Pancreas (tissue), 10 donors: ENCODE measurements around the gene ZNF718. TPM values are rescaled to one million over a fixed set of nuclear protein-coding genes. Genes with fewer than 3 reads are reported as not detected.

ENCODE experiments used
- ATAC-seq, 4 donors: fragments of 200-7000 bp; cut with Tn5 transposase; one replicate each; pipeline versions ENCODE4 v1.8.0 to v1.9.1; 2020; ENCODE audit warnings: mild to moderate bottlenecking in 4 of 4, moderate library complexity in 4 of 4
- DNase-seq, 6 donors: peaks; one replicate each; pipeline ENCODE4 v3.0.0-alpha.2; 2020
- FAIRE-seq: peaks from 2 replicates; lab custom pipeline; 2012; peaks lifted over from hg19 to GRCh38; lab: Jason Lieb, UNC
- H3K27ac ChIP-seq, 4 donors: fragments of 200-600 bp; sonication (generic); 1 replicate in 3 of 4; 2 replicates in 1 of 4; pipeline versions ENCODE4 v1.5.0 to v1.8.0; 2020
- H3K27me3 ChIP-seq, 4 donors: fragments of 200-600 bp; one replicate each; pipeline ENCODE4 v1.8.0; 2021
- H3K36me3 ChIP-seq, 3 donors: fragments of 200-600 bp; sonication (generic) in 1 of 3; one replicate each; pipeline versions ENCODE4 v1.5.0 to v1.8.0; 2020 to 2021
- H3K4me1 ChIP-seq, 3 donors: fragments of 200-600 bp; one replicate each; pipeline ENCODE4 v1.8.0; 2021
- H3K4me3 ChIP-seq, 4 donors: fragments of 200-600 bp; sonication (generic) in 2 of 4; one replicate each; pipeline versions ENCODE4 v1.5.0 to v1.8.0; 2020 to 2021
- H3K9me3 ChIP-seq, 4 donors: fragments of 200-600 bp; one replicate each; pipeline ENCODE4 v1.8.0; 2021
- WGBS, 2 donors: extraction: QIAGEN DNeasy Blood & Tissue Kit; methylation state at CpG; one replicate each; pipeline ENCODE4 v1.1.7; 2013; 5-methylcytosine and 5-hydroxymethylcytosine counted together
- intact Hi-C, 3 donors: fragments of 100-400 bp; cut with DNase I; formaldehyde crosslinking; loops; one replicate each; pipeline versions ENCODE4 v1.11.1 to v1.14.2; 2022
- polyA plus RNA-seq, 2 donors: library from polyadenylated mRNA; stranded (reverse); fragments of 200-250 nt; gene quantifications; one replicate each; pipeline ENCODE4 v1.2.3, GENCODE V29; 2013
- total RNA-seq, 6 donors: library from RNA; stranded (reverse); fragmentation: NEBNext Ultra II Directional in 4 of 6; extraction: Animal tissue kit (Norgen Biotek cat#: 25700) in 4 of 6; gene quantifications; one replicate each; pipeline versions ENCODE4 v1.2.1 to v1.2.4, GENCODE V29; 2021 to 2023
- TF ChIP-seq, protein P1 (sequence below), 4 donors: fragments of 200-600 bp; sonication (generic) in 3 of 4; IDR thresholded peaks; one replicate each; pipeline versions ENCODE4 v1.5.0 to v1.8.0; 2021; ENCODE audit warnings: antibody characterized with exemption in 4 of 4
- donor health status: healthy with polysubstance abuse.
- donor health status: DM: no; HTN: no; CAD: no; lungs with moderate emphysema.
- donor health status: DM: no; HTN: no; CAD: no.
- donor health status: control.
- donor health status: control.
- donor health status: Bipolar disorder and iron deficiency.
- donor health status: DM: yes; HTN: yes; CAD: no.
- donor health status: DM: no; HTN: no; CAD: no.
- donor health status: DM: no; HTN: no; CAD: no.
- donor health status: DM: yes; HTN: yes; CAD: no.

Gene ZNF718
- total and polyA plus RNA-seq, 8 donors: 1.2 to 5.8 (median 2.1) TPM

- no peak for ATAC-seq
- Histone ChIP-seq H3K4me3 (peak overlapping the region in 3 of 4 donors; percentile 7 to 45 (median 34)), H3K27ac (no peak overlapping the region), H3K9me3 (no peaks in the 10 kb centered on the region), H3K27me3 (peaks cover 0 to 15% (median 0%) of the 10 kb centered on the region in 4 donors), H3K36me3 (no peaks in the 10 kb centered on the region), H3K4me1 (no peaks in the 10 kb centered on the region)
- no peak for DNase-seq
- intact Hi-C loops: no loop called here
- TF ChIP-seq, protein P1, sequence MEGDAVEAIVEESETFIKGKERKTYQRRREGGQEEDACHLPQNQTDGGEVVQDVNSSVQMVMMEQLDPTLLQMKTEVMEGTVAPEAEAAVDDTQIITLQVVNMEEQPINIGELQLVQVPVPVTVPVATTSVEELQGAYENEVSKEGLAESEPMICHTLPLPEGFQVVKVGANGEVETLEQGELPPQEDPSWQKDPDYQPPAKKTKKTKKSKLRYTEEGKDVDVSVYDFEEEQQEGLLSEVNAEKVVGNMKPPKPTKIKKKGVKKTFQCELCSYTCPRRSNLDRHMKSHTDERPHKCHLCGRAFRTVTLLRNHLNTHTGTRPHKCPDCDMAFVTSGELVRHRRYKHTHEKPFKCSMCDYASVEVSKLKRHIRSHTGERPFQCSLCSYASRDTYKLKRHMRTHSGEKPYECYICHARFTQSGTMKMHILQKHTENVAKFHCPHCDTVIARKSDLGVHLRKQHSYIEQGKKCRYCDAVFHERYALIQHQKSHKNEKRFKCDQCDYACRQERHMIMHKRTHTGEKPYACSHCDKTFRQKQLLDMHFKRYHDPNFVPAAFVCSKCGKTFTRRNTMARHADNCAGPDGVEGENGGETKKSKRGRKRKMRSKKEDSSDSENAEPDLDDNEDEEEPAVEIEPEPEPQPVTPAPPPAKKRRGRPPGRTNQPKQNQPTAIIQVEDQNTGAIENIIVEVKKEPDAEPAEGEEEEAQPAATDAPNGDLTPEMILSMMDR (IDR thresholded peaks at IDR 0.05): no peak
- WGBS, 2 donors: 10 to 12% methylated on average over 33 of the region's 33 CpGs
- FAIRE-seq: no peak
These were observed 17.2 kb upstream of the ZNF718 start for GRCh38 chr4:107083-107443.

DNA sequence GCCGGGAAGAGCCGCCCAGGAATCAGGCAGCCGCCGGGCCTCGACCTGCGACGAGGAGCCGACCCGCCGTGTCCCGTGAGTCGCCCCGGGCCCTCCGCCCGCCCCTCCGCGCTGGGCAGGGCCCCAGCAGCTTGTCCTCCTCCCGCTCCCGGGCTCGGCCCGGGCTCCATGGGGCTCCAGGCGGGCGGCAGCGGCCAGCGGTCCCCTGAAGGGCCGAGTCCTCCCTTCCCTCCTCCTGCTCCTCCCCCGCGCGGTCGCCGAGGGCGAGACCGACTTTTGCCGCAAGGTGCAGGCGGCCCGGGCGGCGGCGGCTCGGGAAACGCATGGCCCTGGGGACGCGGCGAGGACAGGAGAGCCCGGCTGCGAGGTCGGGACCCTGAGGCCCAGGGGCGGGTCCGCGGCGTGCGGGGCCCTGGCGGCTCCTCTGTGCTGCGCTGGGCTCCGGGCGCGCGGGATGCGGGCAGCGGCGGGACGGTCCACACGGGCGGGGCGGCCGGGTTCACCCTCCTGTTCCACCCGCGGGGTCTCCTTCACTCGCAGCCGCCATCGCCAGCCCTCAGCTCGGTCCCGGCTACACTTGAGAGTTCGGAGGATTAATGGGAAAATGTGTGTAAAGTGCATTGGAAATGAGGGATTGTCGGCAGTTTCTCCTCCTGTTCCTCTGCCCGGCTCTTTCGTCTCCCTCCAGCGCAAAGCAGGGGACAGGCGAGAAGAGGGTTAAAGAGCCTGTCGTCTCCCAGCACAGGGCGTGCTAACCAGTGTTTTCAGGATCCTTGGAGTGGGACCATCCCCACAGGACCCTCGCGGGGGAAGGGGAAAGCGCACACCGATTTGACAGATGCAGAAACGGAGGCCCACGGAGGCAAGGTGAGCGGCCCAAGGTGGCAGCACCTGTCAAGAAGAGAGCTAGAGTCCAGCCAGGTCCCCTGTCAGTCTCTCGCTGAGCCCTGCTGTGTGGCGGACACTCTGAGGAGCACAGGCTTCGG lies 16.6 kb upstream of the ZNF718 start:
- DNase-seq (peak in 3 of 6 donors; percentile 19 to 66 (median 54)), ATAC-seq (peak in 3 of 4 donors; percentile 14 to 65 (median 59)), FAIRE-seq (no peak)
- TF ChIP-seq, protein P1 (IDR thresholded peaks at IDR 0.05): no peak
- intact Hi-C loops: no loop called here
- Histone ChIP-seq H3K9me3 (no peaks in the 10 kb centered on the region), H3K36me3 (no peaks in the 10 kb centered on the region), H3K4me3 (peak overlapping the region in 3 of 4 donors; percentile 7 to 45 (median 34)), H3K27ac (no peak overlapping the region), H3K27me3 (peaks cover 0 to 15% (median 0%) of the 10 kb centered on the region in 4 donors), H3K4me1 (no peaks in the 10 kb centered on the region)
- 5 to 7% methylated on average over 57 to 91 of the region's 91 CpGs for WGBS, 2 donors

DNA sequence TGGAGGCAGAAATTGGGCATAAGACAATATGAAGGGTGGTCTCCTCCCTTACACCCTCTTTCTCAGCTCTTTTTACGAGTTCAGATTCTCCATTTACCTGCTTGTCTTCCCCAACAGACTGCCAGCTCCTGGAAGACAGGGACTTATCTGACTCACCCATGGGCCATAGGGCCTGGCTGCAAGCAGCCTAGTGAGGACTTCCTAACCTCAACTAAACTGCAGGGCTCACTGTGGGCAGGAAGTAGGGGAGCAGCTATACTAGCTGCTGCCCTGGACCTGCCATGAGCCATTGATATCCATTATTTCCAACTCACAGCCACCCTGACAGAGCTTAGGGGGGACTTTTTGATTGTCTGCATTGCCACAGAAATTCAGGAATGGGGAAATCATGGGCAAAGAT lies 11.5 kb upstream of the ZNF718 start:
- WGBS, 2 donors: 35 to 71% methylated on average over 1 of the region's 1 CpG
- no peaks in the 10 kb centered on the region for H3K36me3 ChIP-seq
- no peaks in the 10 kb centered on the region for H3K9me3 ChIP-seq
- no peak overlapping the region for H3K27ac ChIP-seq
- peaks cover 0 to 5% (median 0%) of the 10 kb centered on the region in 4 donors for H3K27me3 ChIP-seq
- H3K4me1 ChIP-seq: no peaks in the 10 kb centered on the region
- ATAC-seq (no peak), FAIRE-seq (no peak), DNase-seq (no peak)
- no peak overlapping the region for H3K4me3 ChIP-seq
- TF ChIP-seq, protein P1 (IDR thresholded peaks at IDR 0.05): no peak
- intact Hi-C loops: no loop called here

DNA sequence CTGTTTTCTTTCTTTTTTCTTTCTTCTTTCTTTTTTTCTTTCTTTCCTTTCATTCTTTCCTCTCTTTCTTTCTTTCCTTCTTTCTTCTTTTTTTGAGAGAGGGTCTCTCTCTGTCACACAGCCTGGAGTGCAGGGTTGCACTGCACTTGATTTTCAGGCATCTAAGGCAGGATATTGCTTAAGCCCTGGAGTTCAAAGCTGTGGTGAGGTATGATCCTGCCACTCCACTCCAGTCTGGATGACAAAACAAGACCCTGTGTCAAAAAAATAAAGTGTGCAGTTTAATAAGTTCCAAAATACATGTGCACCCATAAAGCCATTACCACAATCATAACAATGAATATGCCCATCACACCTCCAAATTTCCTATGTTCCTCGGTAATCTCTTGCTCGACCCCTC lies 10.6 kb upstream of the ZNF718 start:
- Histone ChIP-seq H3K36me3 (no peaks in the 10 kb centered on the region), H3K27me3 (no peaks in the 10 kb centered on the region), H3K4me1 (no peaks in the 10 kb centered on the region), H3K27ac (no peak overlapping the region), H3K9me3 (no peaks in the 10 kb centered on the region), H3K4me3 (no peak overlapping the region)
- TF ChIP-seq, protein P1 (IDR thresholded peaks at IDR 0.05): no peak
- ATAC-seq (no peak), DNase-seq (no peak), FAIRE-seq (no peak)
- intact Hi-C loops: no loop called here
- 73 to 91% methylated on average over 2 of the region's 2 CpGs for WGBS, 2 donors

- Histone ChIP-seq H3K27ac (no peak overlapping the region), H3K27me3 (no peaks in the 10 kb centered on the region), H3K4me3 (no peak overlapping the region), H3K4me1 (no peaks in the 10 kb centered on the region), H3K9me3 (no peaks in the 10 kb centered on the region), H3K36me3 (no peaks in the 10 kb centered on the region)
- ATAC-seq (no peak), DNase-seq (no peak), FAIRE-seq (no peak)
- intact Hi-C loops: no loop called here
- TF ChIP-seq, protein P1 (IDR thresholded peaks at IDR 0.05): no peak
These were observed 10.2 kb upstream of the ZNF718 start for GRCh38 chr4:114149-114548.
